Right lobe of liver (tissue), 4 donors: Measurements from ENCODE around the gene DYNC2H1.

Source experiments
- CTCF ChIP-seq, 4 donors: fragments of 200-600 bp in 3 of 4; fragments of 450-650 bp in 1 of 4; IDR thresholded peaks; one replicate each; pipeline versions ENCODE4 v1.5.1 to v1.8.0; 2016 to 2022; ENCODE audit warnings: antibody characterized with exemption in 4 of 4, mild to moderate bottlenecking in 2 of 4
- POLR2A ChIP-seq: fragments of 450-650 bp; IDR thresholded peaks from one replicate; pipeline ENCODE4 v1.6.1; 2017; ENCODE audit warnings: antibody characterized with exemption, mild to moderate bottlenecking
- donor health status: DM: no; HTN: no; CAD: no.
- donor health status: DM: no; HTN: no; CAD: no.
- donor health status: DM: no; HTN: yes; CAD: no.

DNA sequence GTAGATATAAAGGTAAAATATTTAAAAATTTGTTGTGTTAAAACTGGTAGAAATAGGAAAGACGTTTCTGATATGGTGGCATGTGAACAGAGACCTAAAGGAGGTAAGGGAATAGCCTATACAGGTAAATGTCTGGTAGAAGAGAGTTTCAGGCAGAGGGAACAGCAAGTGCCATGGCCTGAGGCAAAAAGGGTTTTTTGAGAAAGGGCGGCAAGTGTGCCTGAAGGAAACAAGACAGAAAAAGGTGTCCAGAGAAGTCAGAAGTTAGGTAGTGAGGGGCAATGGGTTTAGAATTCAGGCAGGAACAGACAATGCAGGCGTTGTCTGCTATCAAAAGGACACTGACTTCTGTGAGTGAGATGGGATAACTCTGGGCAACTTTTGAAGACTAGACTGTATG, 339.7 kb downstream of the DYNC2H1 start:
- no peak for TF ChIP-seq POLR2A
- no peak for TF ChIP-seq CTCF (IDR thresholded peaks at IDR 0.05)
